ENCODE data around the gene CDCA8. TPM values are rescaled to one million over a fixed set of nuclear protein-coding genes. Genes with fewer than 3 reads are reported as not detected.

CDCA8 gene
- total and polyA plus RNA-seq, 11 donors = 0.12 to 5.0 (median 0.40) TPM; not detected in 1

DNA sequence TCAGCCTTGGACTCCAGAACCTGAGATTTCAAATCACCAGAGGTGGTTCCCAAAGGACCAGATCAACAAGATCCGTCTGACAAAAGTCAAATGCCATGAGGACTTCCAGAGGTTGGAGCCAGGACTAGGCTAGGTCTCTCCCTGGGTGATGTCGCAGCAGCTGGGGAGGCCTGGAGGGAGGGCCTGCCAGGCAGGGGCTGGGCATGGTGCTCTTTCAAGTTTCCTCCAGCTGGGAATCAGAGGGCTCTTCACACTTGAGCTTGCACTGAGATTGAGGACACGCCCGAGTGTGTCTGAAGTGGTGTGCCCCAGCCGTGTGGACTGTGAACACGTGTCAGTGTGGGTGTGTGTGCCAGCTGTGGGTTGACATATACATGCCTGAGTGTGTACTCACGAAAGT, 36.3 kb upstream of the CDCA8 start:
- H3K27me3 ChIP-seq = peaks cover 0 to 37% (median 7%) of the 10 kb centered on the region in 9 donors
- intact Hi-C loops (cut with DNase I) = no loop called here
- TF ChIP-seq POLR2A (IDR thresholded peaks at IDR 0.05) (no peak), CTCF (IDR thresholded peaks at IDR 0.05) (no peak)
- DNase-seq (no peak), ATAC-seq (no peak)
- 55 to 60% (median 58%) methylated on average over 7 of the region's 7 CpGs for WGBS, 4 donors
- H3K4me1 ChIP-seq = no peaks in the 10 kb centered on the region
- no peaks in the 10 kb centered on the region for H3K36me3 ChIP-seq
- H3K9me3 ChIP-seq = no peaks in the 10 kb centered on the region
- H3K27ac ChIP-seq = no peak overlapping the region
- H3K4me3 ChIP-seq = no peak overlapping the region

DNA sequence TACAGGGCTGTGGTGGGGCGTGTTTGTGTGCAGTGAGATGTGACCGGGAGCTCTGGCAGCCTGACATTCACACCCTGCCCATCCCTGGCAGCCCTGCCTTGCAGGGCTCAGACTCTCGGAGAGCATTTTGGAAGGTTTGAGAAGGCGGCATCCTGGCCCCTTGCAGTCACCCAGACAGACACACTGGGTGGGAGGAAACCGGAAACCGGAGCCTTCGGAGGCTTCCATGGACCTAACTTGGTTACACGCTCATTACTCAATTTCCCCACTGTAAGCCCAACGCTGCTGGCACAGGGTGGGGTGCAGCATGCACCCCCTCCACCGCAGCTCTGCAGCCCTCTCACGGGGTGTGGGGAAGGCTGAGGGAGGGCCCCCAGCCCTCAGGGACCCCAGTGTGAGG, 35.4 kb upstream of the CDCA8 start:
- WGBS, 4 donors = 72 to 92% (median 82%) methylated on average over 7 to 11 of the region's 11 CpGs
- Histone ChIP-seq H3K4me3 (no peak overlapping the region), H3K27ac (no peak overlapping the region), H3K4me1 (no peaks in the 10 kb centered on the region), H3K9me3 (no peaks in the 10 kb centered on the region), H3K27me3 (peaks cover 0 to 45% (median 10%) of the 10 kb centered on the region in 9 donors), H3K36me3 (no peaks in the 10 kb centered on the region)
- DNase-seq = no peak
- TF ChIP-seq POLR2A (IDR thresholded peaks at IDR 0.05) (no peak), CTCF (IDR thresholded peaks at IDR 0.05) (no peak)
- intact Hi-C loops (cut with DNase I) = no loop called here
- no peak for ATAC-seq

DNA sequence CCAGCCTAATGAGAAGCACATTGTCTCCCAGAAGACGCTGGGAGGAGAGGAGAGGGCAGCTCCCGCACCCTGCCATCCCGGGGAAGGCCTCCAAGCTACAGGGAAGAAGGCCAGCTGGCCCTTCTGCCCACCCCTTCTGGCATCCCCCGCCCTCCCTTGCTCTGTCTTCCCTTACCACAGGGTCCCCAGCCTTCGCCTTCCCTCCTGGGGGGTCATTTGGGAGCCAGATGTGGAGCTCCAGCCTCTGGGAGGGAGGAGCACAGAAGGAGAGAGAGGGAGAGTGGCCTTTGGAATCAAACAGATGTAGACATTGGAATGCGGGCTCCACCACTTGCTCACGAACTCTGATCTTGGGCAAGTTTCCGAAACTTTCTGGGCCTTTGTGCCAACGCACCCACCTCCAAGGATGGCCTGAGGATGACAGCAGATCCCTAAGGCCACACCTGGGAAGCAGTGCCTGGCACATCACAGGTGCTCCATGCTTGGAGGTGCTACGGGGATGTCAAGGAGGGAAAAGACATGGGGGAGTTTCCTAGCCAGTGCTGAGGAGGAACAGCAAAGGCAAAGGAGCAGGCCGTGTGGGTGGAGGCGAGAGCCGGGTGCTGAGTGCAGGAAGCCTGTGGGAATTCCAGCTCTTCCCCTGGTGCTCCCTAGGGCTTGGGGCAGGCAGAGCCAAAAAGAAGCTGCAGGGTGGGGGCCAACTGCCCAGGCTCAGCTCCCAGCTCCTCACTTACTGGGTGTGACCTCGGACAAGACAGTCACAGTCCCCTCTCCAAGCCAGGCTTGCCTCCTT, 34.5 kb upstream of the CDCA8 start:
- ATAC-seq = no peak
- no peaks in the 10 kb centered on the region for H3K36me3 ChIP-seq
- peaks cover 0 to 54% (median 10%) of the 10 kb centered on the region in 9 donors for H3K27me3 ChIP-seq
- H3K4me3 ChIP-seq = no peak overlapping the region
- TF ChIP-seq CTCF (IDR thresholded peaks at IDR 0.05) (no peak), POLR2A (IDR thresholded peaks at IDR 0.05) (no peak)
- no peak for DNase-seq
- WGBS, 4 donors = 63 to 73% (median 66%) methylated on average over 14 of the region's 14 CpGs
- no peak overlapping the region for H3K27ac ChIP-seq
- intact Hi-C loops (cut with DNase I) = no loop called here
- H3K4me1 ChIP-seq = no peaks in the 10 kb centered on the region
- H3K9me3 ChIP-seq = no peaks in the 10 kb centered on the region

- H3K36me3 ChIP-seq = no peaks in the 10 kb centered on the region
- no peak overlapping the region for H3K4me3 ChIP-seq
- H3K27ac ChIP-seq = no peak overlapping the region
- intact Hi-C loops (cut with DNase I) = no loop called here
- no peak for TF ChIP-seq CTCF (IDR thresholded peaks at IDR 0.05)
- no peak for TF ChIP-seq POLR2A (IDR thresholded peaks at IDR 0.05)
- peaks cover 0 to 55% (median 10%) of the 10 kb centered on the region in 9 donors for H3K27me3 ChIP-seq
- 82 to 88% (median 86%) methylated on average over 6 of the region's 6 CpGs for WGBS, 4 donors
- DNase-seq (no peak), ATAC-seq (no peak)
- no peaks in the 10 kb centered on the region for H3K4me1 ChIP-seq
- H3K9me3 ChIP-seq = no peaks in the 10 kb centered on the region
Measured at GRCh38 chr1:37658486-37658885, 33.8 kb upstream of the CDCA8 start.
